ENCODE results near the gene GPRC5A.

GPRC5A gene

DNA sequence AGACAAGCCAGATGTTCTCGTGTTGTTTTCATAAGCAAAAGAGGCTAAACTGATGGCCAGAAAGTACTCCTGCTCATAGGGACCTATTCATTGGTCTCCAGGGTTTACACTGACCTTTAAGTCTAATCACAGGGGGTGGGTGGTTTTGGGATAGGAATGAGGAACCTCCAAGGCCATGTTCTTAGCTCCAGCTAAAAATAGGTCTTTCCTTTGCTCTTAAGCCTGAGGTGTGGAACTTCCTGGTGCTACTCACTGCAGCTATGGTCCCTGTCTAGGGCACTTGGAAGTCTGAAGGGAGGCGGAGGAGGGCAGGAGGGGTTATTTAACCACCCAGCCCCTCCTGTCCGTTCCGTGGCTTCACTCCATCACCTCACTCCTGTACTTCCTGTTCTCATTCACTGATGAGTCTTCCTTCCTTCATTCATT lies 18.6 kb downstream of the GPRC5A start:
- no peak for DNase-seq (ENCODE audit: low read depth in 2 of 2)

DNA sequence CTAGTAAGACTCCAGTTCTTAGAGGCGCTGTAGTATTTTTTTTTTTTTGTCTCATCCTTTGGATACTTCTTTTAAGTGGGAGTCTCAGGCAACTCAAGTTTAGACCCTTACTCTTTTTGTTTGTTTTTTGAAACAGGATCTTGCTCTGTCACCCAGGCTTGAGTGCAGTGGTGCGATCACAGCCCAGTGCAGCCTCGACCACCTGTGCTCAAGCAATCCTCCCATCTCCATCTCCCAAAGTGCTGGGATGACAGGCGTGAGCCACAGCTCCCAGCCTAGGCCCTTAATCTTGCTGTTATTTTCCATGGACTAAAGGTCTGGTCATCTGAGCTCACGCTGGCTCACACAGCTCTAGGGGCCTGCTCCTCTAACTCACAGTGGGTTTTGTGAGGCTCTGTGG lies 21.3 kb downstream of the GPRC5A start:
- DNase-seq (ENCODE audit: low read depth in 2 of 2) = no peak

DNA sequence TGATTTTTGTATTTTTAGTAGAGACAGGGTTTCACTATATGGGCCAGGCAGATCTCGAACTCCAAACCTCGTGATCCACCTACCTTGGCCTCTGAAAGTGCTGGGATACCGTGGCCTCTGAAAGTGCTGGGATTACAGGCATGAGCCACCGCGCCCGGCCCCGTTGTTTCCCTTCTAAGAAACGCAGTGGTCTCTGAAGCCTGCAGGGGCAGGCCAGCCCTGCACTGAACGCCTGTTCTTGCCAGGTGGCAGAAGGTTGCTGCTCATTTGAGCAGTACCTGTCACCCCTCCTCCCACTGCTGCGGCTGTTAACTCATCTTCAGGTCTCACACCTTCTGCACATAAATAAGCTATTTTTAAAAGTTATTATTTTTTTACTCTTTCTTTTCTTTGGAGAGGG lies 24.3 kb downstream of the GPRC5A start:
- no peak for DNase-seq (ENCODE audit: low read depth in 2 of 2)

DNA sequence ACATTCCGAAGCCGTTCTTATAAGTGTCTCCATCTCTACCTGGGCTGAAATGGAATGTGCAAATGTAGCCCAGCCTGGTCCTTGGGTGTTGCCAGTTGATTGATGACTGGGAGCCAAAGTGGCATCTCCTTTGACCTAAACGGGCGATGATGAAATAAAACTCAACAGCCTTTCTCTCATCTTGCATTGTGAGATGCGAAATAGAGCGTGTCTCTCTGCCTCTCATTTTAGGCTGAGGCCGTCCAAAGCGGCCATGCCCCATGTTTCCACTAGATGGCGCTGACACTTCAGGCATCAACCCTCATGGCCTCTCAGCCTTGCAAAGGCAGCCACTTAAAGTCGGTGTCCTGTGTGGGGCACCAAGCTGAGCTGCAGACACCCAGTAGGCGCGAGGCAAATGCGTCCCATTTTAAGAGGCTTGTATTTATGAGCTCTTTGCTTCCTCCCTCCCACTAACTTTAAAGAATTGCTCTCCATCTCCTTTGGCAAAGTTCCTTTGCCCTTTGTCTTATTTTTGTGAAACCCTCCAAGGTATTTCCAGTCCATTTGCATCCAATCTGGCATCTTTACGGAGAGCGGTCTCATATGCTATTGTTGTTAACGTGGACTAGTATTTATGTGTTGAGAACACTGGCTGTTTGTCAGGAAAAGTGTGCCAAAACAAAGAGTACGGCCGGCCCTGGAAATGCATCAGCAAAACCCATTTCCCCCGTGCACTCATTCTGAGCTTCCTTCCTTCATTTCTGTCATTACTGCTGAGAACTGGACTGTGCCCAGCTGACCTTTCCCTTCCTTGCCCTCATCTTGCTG lies 25.0 kb downstream of the GPRC5A start:
- DNase-seq (ENCODE audit: low read depth in 2 of 2) = peak; percentile 71 to 82

DNA sequence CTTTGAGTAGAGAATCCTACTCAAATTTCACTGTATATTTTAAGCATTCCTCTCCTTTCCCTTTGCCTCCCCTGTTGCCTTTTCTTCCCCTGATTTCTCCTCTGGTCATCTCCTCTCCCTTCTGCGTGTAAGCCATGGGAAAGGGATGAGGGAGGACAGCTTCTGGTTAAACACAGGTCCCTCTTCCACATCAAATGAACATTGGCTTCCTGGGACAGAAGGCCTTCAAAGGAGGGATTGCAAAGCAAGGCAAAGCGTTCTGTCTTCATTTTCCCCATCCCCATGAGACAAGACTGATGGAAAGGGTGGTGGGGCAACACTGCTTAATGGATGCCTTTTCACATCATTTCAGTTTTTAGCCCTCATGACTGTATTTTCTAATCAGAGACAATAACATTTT lies 26.2 kb downstream of the GPRC5A start:
- no peak for DNase-seq (ENCODE audit: low read depth in 2 of 2)

DNA sequence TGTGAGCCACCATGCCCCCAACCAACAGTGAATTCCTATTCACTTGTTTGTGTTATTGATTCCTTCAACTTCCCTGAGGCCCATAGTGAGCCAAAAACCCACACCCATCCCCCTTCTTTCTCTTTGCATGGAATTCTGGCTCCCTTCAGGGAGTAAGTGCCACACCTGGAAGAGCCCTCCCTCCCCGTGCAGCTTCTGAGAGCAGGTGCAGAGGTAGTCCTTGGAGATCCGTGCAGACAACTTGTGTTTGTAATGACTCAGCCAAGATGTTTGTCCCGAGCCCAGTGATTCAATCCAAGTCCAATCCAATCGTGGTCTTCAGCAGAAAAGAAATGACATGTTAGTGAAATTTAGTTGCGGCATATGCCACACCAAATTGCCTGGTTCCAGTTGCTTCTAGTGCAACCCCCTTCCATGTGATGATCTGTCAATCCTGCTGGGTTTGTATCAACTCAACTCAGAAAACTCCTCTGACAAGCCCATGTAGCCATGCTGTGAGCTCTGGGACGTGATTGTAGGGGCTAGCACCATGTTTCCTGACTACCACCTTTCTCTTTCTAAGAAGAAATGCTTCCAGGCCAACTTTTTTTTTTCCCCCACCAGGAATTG lies 27.5 kb downstream of the GPRC5A start:
- DNase-seq (ENCODE audit: low read depth in 2 of 2) = no peak

DNA sequence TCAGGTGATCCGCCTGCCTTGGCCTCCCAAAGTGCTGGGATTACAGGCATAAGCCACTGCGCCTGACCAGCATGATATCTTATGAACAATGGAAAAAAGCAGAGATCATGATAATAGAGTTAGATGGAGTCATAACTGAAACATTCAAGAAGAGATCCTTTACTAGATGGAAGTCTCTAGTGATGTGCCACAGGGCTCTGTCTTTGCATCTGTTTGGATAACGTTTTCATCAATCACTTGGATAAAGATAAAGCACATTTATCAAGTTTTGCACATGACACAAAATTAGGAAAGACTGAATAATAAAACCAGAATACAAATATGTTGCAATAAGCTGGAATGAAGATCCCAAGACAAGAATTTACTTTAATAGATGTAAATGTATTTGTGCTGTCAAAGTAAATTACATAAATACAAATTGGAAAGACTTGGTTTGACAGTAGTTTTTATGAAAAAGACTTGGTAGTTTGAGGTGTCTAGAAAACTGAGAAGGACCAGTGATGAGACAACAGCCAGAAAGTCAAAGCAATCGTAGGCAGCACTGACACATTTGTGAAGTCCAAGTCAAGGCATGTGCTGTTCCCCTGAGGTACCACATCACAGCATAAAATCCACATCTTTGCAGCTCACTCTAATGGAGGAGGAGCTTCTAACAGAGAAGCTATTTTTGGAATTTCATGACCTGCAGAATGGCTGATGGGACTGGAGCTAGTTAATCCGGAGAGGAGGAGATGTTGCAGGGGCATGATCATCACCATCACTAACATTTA lies 28.5 kb downstream of the GPRC5A start:
- DNase-seq (ENCODE audit: low read depth in 2 of 2) = no peak

DNA sequence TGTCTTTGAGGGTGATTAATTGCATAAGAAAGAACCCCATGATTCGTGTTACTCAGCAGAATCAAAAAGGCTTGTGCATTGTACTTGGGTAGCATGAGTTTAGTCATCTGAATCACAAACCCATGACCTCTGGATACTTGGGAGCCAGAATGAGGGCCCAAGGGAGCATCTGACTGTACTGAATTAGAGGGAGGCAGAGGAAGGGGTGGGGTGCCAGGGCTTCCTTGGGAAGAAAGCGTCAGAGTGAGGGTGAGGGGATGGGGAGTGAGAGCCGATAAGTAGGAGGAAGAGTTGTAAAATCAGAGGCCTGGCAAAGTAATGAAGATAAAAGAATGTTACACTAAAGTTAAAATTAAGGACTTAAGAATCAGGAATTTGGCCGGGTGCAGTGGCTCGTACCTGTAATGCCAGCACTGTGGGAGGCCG lies 30.8 kb downstream of the GPRC5A start:
- DNase-seq (ENCODE audit: low read depth in 2 of 2) = no peak

DNA sequence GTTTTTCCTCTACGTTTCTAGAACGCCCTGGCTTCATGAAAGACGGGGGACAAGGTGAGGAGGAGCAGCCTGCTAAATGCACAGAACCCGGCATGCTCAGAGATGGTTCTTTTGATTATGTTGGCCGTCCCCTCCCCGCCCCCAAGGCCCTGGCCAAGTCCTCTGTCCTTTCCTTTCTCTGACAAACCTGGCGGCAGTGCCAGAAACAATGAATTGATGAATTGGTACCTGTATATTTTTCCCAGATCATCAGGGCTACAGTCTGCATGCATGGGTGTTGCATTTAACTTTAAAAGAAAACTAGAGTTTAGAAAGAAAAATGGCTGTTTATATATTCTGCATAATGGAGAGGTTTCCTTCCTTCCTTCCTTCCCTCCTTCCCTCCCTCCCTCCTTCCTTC lies 31.6 kb downstream of the GPRC5A start:
- no peak for DNase-seq (ENCODE audit: low read depth in 2 of 2)

DNA sequence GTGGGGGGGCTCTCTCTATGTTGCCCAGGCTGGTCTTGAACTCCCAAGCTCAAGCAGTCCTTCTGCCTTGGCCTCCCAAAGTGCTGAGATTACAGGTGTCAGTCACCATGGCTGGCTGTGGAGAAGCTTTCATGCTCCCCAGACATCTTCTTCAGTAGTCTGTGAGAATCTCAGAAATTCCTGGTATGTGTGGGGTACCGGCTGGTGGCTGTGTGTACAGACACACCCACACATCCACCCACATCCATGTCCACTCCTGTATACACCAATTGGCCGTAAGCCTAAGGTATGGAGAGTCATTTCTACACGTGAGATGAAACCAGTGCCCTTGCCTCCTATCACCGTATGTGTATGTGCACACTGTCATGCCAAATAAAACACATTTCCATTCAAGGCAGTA lies 32.8 kb downstream of the GPRC5A start:
- DNase-seq (ENCODE audit: low read depth in 2 of 2) = no peak

DNA sequence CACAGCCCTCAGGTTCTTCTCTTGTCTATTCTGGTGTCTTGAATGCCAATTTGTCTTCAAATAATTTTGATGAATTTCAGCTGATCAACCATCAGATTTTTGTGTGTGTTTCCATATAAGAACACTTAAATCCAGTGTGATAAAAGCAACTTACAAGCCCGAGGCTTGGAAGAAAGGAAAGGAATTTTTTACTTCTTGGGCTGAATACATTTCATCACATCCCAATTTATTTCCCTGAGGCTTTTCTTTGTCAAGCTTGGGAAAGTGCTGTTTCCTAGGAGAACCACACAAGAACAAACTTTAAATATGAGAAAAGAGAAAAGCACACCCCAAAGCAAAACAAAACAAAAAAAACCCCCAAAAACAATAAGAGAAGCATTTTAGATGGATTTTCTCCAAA lies 34.0 kb downstream of the GPRC5A start:
- DNase-seq (ENCODE audit: low read depth in 2 of 2) = no peak

DNA sequence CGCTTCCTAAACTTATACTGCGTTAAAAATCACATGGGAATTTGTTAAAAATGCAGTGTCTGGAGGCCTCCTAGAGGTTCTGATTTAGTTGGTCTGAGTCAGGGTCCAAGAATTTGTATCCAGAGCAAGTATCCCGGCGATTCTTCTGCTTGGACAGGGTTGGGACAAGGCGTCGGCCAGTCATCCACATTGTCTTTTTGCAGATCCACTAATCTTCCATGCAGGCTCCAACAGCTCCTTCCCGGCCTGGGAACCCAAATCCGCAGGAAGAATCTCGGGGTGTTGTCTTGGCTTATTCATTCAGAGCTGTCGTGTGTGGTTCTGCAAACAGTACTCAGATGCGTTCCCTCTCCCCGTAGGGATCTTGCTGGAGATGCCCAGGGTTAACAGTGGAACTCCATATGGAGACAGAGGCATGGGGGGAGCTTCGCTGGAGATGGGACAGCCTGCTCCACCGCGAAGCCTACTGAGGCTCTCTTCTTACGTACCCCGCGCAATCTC lies 35.3 kb downstream of the GPRC5A start:
- no peak for DNase-seq (ENCODE audit: low read depth in 2 of 2)

DNA sequence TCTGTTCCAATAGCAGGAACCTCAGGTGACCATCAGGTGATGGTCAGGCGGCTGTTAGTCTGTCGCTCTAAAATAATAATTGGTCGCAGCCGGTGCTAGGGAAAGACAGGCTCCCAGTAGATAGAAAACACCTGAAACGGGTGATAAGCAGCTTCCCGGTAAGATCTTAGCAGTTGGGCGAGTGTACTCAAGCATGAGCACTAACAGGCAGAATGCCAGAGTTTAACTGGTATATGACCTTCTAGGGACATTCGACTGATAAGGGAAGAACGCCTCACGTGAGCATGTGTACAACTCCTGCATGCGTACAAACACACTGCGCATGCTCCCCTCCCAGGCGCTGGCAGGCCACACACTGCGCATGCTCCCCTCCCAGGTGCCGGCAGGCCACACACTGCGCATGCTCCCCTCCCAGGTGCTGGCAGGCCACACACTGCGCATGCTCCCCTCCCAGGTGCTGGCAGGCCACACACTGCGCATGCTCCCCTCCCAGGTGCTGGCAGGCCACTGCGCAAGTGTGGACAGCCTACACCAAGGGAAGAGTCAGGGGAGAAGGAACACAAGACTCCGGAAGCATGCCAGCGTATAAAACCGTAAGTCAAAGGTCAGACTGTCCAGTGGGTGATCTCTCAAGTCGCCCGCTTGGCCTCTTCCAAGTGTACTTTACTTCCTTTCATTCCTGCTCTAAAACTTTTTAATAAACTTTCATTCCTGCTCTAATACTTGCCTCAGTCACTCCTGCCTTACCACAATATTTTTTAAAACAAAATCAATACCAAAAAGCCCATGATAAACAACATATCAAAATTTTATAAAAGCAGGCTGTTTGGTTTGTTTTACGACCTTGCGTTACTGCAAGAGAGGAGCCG lies 36.1 kb downstream of the GPRC5A start:
- DNase-seq (ENCODE audit: low read depth in 2 of 2) = peak in 1 of 2 donors; percentile 4

DNA sequence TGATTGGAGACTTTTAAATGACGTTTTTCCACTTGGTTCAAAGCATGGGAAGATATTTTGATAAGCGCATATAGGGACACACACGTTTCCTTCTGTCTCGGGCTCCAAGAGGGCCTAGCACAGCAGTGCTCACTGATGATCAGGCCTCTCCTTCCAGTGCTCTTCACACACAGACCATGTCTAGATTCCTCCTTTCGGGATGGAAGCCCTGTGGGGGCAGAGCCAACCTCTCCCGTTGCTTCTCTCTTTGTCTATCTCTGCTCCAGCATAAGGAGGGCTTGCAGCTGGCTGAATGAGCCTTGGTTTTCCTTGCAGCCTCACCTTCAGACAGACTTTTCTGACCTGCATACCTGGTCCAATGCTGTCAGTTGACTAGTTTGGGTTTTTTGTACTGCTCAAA lies 38.3 kb downstream of the GPRC5A start:
- DNase-seq (ENCODE audit: low read depth in 2 of 2) = no peak

DNA sequence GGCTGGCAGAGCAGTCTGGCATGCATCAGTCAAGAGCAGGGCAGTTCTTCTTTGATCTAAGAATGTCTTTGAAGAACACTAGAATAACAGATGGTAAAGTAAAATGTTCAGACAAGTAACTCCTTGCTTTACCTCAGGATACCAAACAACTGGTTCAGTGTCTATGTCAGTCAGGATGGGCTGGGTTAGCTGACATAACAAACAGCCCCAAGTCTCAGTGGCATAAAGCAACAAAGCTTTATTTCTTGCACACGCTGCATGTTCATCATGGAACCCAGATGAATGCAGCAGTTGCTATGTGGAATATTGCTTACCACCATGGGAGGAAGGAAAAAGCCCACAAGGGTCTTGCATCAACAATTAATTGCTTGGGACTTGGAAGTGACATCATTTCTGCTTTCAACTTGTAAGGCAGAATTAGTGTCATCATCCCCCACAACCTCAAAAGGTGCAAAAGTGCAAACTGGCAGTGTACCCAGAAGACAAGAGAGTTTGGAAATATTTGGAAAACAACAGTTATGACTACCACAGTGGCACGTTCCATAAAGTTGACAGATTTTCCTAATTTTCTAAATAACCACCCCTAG lies 39.4 kb downstream of the GPRC5A start:
- DNase-seq (ENCODE audit: low read depth in 2 of 2) = no peak

DNA sequence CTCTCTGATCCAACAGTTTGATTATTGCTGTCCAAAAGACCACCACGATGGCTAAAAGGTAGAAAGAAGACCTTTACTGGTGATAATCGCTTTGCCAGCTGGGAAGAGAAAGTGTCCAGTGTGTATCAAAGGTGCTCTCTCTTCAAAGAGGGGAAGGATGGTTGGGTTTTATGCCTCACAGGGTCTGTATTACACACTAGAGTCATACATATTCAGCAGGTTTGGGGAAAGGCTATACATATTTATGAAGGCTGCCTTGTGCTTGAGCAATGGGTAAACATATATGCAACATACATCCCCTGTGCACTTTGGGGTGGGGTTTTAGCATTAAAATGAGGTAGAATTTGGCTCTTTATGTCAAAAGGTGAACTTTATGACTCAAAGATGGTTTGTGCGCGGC lies 42.4 kb downstream of the GPRC5A start:
- no peak for DNase-seq (ENCODE audit: low read depth in 2 of 2)

DNA sequence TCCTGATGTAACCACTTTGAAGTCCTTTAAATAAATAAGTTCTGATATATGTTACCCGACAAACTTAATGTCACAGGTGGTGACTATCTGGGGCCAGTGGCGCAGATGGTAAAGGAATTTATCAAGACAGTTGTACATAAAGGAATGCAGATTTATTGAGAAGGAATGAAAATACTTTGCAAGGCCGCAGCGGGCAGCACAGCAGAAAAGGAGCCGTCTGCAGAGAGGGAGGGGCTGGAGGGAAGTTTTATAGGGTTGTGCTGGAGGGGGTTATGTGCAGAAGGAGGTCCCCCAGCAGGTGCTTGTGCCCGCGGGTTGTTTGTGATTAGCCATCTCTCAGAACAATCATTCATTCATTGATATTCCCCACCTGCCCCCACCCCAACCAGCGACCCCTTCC lies 43.2 kb downstream of the GPRC5A start:
- DNase-seq (ENCODE audit: low read depth in 2 of 2) = no peak

DNA sequence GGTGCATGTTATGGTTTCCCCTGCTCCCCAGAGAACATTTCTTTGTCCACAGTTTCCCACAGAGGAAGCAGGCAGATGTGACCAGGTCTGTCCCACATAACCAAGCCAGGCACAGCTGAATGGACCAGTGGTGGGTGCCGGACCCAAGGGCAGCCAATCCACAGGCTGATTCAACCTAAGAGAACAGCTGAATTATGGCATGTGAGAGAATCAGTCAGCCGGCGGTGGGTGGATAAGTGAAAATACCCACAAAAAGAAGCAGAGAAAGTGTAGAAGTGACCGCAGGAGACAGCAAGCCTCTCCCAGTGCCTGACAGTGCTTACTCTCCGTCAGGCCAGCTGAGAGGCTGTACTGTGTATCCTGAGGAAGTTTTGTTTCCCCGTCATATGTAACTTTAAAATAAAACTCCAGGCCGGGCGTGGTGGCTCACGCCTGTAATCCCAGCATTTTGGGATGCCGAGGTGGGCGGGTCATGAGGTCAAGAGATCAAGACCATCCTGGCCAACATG lies 45.7 kb downstream of the GPRC5A start:
- no peak for DNase-seq (ENCODE audit: low read depth in 2 of 2)

DNA sequence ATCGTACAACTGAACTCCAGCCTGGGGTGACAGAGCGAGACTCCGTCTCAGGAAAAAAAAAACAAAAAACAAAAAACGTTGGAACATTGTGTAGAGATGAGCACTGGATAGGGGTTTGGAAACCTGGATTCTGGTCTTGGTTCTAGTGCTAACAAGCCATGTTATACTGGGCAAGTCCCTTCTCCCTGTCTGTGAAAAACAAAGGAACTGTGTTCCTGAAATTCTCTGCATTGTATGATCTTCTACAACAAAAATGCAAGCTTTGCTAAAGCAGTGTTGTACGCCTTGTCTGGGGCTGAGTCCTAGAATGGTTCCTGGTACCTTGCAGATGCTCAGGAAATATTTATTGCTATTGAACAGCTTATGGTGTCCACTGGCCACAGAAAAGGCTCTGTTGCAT lies 47.2 kb downstream of the GPRC5A start:
- DNase-seq (ENCODE audit: low read depth in 2 of 2) = no peak

DNA sequence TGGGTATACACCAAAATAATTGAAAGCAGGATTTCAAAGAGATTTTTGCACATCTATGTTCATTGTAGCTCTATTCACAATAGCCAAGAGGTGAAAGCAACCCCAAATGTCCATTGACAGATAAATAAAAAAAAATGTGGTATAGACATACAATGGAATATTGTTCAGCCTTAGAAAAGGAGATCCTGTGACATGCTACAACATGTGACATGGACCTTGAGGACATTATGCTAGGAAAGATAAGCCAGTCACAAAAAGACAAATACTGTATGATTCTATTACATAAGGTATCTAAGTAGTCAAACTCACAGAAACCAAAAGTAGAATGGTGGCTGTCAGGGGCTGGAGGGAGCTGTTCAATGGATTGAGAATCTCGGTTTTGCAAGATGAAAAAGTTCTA lies 48.5 kb downstream of the GPRC5A start:
- no peak for DNase-seq (ENCODE audit: low read depth in 2 of 2)

Measured in stimulated activated CD4-positive, alpha-beta T cell treated with anti-CD3 and anti-CD28 coated beads, Interleukin-15, amount 100 ng/mL, for 48 hours (primary cell).